BE2C (cell line): ENCODE data around the gene KRTAP10-3.

Experiments
- DNase-seq: peaks from one replicate; pipeline ENCODE4 v3.0.0-alpha.2; 2020
- H3K27me3 ChIP-seq: fragments of 250-450 bp; sonication (Bioruptor Pico); 2 replicates; pipeline ENCODE4 v1.5.1; 2020; ENCODE audit warnings: mild to moderate bottlenecking
- H3K36me3 ChIP-seq: fragments of 250-450 bp; sonication (Bioruptor Pico); 2 replicates; pipeline ENCODE4 v1.5.1; 2020; ENCODE audit warnings: mild to moderate bottlenecking
- H3K4me1 ChIP-seq: fragments of 250-450 bp; sonication (Bioruptor Pico); 2 replicates; pipeline ENCODE4 v1.5.1; 2020
- H3K4me3 ChIP-seq: 2 replicates; pipeline ENCODE4 v1.5.1; 2011; ENCODE audit warnings: low read depth, low read length
- H3K9me3 ChIP-seq: fragments of 250-450 bp; sonication (Bioruptor Pico); 2 replicates; pipeline ENCODE4 v1.5.1; 2020
- TF ChIP-seq, protein P1 (sequence below): IDR thresholded peaks from 2 replicates; pipeline ENCODE4 v1.5.1; 2012; ENCODE audit warnings: mild to moderate bottlenecking, low read depth, low read length

KRTAP10-3 gene

DNA sequence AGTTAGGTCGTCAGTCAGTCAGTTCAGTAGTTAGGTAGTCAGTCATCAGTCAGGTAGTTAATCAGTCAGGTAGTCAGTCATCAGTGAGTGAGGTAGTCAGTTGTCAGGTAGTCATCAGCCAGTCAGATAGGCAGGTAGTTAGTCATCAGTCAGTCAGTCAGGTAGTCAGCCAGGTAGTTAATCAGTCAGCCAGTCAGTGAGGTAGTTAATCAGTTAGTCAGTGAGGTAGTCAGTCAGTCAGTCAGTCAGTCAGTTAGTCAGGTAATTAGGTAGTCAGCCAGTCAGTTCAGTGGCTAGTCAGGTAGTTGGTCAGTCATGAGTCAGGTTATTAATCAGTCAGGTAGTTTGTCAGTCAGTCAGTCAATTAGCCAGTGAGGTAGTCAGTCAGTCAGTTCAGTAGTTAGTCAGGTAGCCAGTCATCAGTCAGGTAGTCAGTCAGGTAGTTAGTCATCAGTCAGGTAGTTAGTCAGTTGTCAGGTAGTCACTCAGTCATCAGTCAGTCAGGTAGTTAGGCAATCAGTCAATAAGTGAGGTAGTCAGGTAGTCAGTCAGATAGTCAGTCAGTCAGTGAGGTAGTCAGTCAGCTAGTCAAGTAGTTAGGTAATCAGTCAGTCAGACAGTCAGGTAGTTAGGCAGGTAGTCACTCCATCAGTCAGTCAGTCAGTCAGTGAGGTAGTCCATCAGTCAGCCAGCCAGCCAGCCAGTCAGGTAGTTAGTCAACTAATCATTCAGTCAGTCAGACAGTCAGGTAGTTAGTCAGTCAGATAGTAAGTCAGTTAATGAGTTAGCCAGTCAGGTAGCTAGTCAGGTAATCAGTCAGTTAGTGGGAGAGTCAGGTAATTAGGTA is 34.8 kb downstream of the KRTAP10-3 start:
- Histone ChIP-seq H3K36me3 (no peaks in the 10 kb centered on the region), H3K27me3 (no peaks in the 10 kb centered on the region; the same call in 1 of the 2 replicates)
- DNase-seq = no peak

DNA sequence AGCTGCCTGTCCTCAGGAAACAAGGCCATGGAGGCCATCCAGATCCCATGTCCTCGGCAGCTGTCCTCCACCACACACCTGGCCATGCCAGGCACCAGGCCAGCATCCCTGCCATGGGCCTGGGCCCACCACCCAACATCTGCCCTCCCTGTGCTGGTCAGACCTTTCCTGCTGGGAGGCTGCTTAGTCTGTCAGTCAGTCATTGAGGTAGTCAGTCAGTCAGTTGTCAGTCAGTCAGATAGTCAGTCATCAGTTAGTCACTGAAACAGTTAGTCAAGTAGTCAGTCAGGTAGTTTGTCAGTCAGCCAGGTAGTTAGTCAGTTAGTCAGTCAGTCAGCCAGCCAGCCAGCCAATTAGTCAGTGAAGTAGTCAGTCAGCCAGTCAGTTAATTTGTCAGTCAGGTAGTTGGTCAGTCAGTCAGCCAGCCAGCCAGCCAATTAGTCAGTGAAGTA is 35.8 kb downstream of the KRTAP10-3 start:
- Histone ChIP-seq H3K27me3 (no peaks in the 10 kb centered on the region; the same call in 1 of the 2 replicates), H3K4me3 (no peak overlapping the region), H3K4me1 (no peaks in the 10 kb centered on the region), H3K36me3 (no peaks in the 10 kb centered on the region), H3K9me3 (peaks cover 4% of the 10 kb centered on the region; the same call in 1 of the 2 replicates)
- TF ChIP-seq, protein P1, sequence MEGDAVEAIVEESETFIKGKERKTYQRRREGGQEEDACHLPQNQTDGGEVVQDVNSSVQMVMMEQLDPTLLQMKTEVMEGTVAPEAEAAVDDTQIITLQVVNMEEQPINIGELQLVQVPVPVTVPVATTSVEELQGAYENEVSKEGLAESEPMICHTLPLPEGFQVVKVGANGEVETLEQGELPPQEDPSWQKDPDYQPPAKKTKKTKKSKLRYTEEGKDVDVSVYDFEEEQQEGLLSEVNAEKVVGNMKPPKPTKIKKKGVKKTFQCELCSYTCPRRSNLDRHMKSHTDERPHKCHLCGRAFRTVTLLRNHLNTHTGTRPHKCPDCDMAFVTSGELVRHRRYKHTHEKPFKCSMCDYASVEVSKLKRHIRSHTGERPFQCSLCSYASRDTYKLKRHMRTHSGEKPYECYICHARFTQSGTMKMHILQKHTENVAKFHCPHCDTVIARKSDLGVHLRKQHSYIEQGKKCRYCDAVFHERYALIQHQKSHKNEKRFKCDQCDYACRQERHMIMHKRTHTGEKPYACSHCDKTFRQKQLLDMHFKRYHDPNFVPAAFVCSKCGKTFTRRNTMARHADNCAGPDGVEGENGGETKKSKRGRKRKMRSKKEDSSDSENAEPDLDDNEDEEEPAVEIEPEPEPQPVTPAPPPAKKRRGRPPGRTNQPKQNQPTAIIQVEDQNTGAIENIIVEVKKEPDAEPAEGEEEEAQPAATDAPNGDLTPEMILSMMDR = no peak
- DNase-seq = peak; percentile 6

More for the DNA sequence above, 34.8 kb downstream of the KRTAP10-3 start:
- peaks cover 4% of the 10 kb centered on the region; the same call in 1 of the 2 replicates for H3K9me3 ChIP-seq
- no peaks in the 10 kb centered on the region for H3K4me1 ChIP-seq
- TF ChIP-seq, protein P1 = no peak
- H3K4me3 ChIP-seq = no peak overlapping the region

DNA sequence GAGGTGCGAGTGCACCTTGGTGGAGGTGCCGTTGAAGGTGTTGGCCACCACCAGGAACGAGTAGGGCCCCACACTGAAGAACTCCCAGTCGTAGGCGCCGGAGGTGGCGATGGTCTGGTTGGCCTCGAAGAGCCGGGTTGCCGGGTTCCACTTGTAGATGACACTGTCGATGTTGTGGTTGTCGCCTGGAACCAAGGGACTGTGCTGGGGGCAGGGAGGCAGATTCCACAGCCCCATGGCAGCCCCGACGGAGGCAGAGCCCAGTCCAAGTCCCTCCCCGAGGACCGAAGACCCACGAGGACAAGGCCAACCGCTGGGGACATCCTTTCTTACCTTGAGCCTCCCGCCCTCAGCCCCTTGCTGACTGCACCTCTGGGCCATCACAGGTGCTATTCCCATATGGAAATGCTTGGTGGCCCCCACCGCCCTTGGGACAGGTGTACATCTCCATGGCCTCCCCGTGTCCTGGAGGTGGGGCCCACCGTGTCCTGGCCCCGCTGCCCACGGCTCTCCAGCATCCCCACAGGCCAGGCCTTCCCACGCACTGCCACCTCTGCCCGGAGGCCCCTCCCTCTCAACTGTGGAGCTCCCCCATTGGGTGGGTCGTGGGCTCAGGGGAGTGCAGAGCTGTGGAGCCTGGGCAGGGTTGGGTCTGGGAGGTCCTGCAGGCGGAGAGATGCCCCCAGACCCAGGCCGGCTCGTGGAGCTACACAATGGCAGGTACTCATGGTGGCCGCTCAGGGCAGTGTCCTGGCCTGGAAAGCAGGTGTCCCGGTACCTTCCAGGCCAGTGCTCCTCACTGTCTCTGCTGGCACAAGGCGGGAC is 36.5 kb downstream of the KRTAP10-3 start:
- peaks cover 4% of the 10 kb centered on the region; the same call in 1 of the 2 replicates for H3K9me3 ChIP-seq
- no peak overlapping the region for H3K4me3 ChIP-seq
- no peaks in the 10 kb centered on the region for H3K4me1 ChIP-seq
- TF ChIP-seq, protein P1 = no peak
- H3K36me3 ChIP-seq = no peaks in the 10 kb centered on the region
- peak; percentile 6 for DNase-seq
- no peaks in the 10 kb centered on the region; the same call in 1 of the 2 replicates for H3K27me3 ChIP-seq

DNA sequence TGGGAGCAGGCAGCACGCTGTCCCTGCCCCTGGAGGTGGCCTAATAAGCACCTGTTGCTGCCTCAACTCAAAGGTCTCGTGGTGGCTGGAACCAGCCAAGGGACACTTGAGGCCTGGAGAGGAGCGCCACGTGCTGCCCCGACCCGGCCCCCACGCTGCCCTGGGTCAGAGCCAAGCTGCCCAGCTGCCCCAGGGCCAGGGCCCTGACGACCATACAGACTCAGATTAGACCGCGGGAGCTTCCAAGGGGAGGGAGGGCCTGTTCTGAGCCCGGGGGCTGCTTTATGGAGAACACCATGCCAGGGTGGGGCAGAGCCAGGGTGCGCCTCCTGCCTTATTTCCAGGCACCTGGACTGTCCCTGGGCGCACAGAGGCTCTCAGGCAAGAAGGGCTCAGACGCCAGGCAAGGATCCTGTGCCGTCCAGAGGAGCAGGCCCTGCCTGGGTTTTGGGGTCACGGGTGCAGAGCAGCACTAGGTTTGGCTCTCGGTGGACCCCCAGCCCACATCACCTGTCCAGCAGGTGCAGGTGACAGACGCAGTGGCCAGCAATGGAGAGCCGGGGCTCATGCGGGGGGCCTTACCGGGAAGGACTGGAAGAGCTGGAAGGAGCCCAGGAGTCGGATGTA is 37.2 kb downstream of the KRTAP10-3 start:
- Histone ChIP-seq H3K4me1 (no peaks in the 10 kb centered on the region), H3K9me3 (peaks cover 4% of the 10 kb centered on the region; the same call in 1 of the 2 replicates), H3K36me3 (no peaks in the 10 kb centered on the region), H3K4me3 (no peak overlapping the region), H3K27me3 (no peaks in the 10 kb centered on the region)
- TF ChIP-seq, protein P1 = no peak
- DNase-seq = peak; percentile 5

DNA sequence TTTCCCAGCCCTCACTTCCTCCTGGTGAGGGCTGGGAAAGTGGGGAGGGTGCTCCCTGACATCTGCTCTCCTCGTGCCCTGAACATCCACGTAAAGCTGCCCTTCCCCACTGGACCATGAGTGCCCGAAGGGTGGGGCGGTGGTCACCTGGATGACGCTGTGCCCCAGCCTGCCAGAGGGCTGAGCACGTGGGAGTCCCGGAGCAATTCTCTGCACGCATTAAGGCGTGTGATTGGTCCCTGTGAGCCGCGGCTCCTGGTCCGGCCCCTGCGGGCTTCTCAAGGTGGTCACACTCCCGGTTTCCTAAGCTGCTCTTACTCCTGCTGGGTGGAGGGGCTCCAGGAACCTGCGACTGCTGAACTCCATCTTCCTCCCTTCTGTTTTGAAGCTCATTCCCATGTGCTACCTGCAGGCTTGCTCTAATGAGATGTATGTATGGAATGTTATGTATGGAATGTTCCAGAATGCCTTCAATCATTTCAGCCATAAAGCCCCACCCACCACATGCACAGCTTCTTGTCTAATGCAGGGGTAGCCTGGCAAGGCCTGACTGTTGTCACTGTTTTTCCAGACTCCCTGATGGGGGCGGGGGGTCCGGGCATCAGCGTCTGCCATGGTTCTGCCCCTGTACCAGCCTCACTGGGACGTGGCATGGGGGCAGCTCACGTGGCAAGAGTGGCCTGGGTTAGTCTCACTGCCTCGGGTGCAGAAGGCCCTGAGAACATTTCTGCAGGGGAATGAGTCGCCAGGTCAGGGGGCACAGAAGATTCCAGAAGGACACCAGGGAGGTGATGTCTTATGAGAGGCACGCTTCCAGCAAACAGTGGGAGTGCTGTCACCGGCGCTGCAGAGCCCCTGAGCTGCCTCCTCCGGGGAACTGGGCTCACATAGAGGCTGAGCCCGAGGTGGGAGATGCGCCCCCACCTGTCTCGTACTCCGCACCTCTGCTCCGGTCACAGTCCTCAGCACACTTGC is 38.0 kb downstream of the KRTAP10-3 start:
- Histone ChIP-seq H3K4me3 (no peak overlapping the region), H3K9me3 (peaks cover 4% of the 10 kb centered on the region; the same call in 1 of the 2 replicates), H3K4me1 (no peaks in the 10 kb centered on the region), H3K36me3 (no peaks in the 10 kb centered on the region), H3K27me3 (no peaks in the 10 kb centered on the region)
- peak; percentile 4 for DNase-seq
- TF ChIP-seq, protein P1 = no peak
